Measurements from ENCODE around the gene RHBDF2. TPM values are rescaled to one million over a fixed set of nuclear protein-coding genes. Genes with fewer than 3 reads are reported as not detected.

Gene RHBDF2
- total RNA-seq, 1 donor from 2014 or later, result 0.79 TPM

GRCh38 chr17:76538941-76539570 is 37.8 kb upstream of the RHBDF2 start:
- peak overlapping the region; percentile 66 for H3K27ac Mint-ChIP-seq

GRCh38 chr17:76538281-76538931 is 37.2 kb upstream of the RHBDF2 start:
- Mint-ChIP-seq H3K4me1 (peaks cover 50% of the 10 kb centered on the region), H3K9me3 (no peaks in the 10 kb centered on the region), H3K36me3 (no peaks in the 10 kb centered on the region), H3K27me3 (ENCODE audit: insufficient read depth, low read depth) (peaks cover 32% of the 10 kb centered on the region), H3K4me3 (peak overlapping the region; percentile 82), H3K27ac (peak overlapping the region; percentile 66)
- Histone ChIP-seq H3K27me3 (peaks cover 63% of the 10 kb centered on the region), H3K36me3 (no peaks in the 10 kb centered on the region), H3K4me1 (peaks cover 24% of the 10 kb centered on the region), H3K9me3 (ENCODE audit: low read depth) (no peaks in the 10 kb centered on the region), H3K79me2 (ENCODE audit: low read depth) (no peaks in the 10 kb centered on the region), H3F3A (ENCODE audit: low read depth) (peaks cover 22% of the 10 kb centered on the region), H3K27ac (no peak overlapping the region), H3K9ac (no peak overlapping the region), H3K4me2 (peak overlapping the region; percentile 85), H4K20me1 (ENCODE audit: low read depth) (peaks cover 3% of the 10 kb centered on the region), H3K4me3 (peak overlapping the region; percentile 50), H2AFZ (replicated peaks) (peak overlapping the region; percentile 81)
- TF ChIP-seq EZH2 (IDR thresholded peaks at IDR 0.05), result peak; percentile 67
- TF ChIP-seq CTCF (IDR thresholded peaks at IDR 0.05), result no peak
- peak; percentile 80 for TF ChIP-seq EZH2phosphoT487 (IDR thresholded peaks at IDR 0.05)
- peak; percentile 64 for DNase-seq (ENCODE audit: low spot score)

More at GRCh38 chr17:76538941-76539570, 37.8 kb upstream of the RHBDF2 start:
- peaks cover 27% of the 10 kb centered on the region for H3F3A ChIP-seq (ENCODE audit: low read depth)
- H3K9ac ChIP-seq, result no peak overlapping the region
- Mint-ChIP-seq H3K4me1 (peaks cover 57% of the 10 kb centered on the region), H3K4me3 (peak overlapping the region; percentile 82), H3K9me3 (no peaks in the 10 kb centered on the region), H3K27me3 (ENCODE audit: insufficient read depth, low read depth) (peaks cover 34% of the 10 kb centered on the region), H3K36me3 (no peaks in the 10 kb centered on the region)
- H3K9me3 ChIP-seq (ENCODE audit: low read depth), result no peaks in the 10 kb centered on the region
- H3K36me3 ChIP-seq, result no peaks in the 10 kb centered on the region
- peak overlapping the region; percentile 85 for H3K4me2 ChIP-seq
- no peak for DNase-seq (ENCODE audit: low spot score)
- no peaks in the 10 kb centered on the region for H3K79me2 ChIP-seq (ENCODE audit: low read depth)
- peaks cover 30% of the 10 kb centered on the region for H3K4me1 ChIP-seq
- peaks cover 3% of the 10 kb centered on the region for H4K20me1 ChIP-seq (ENCODE audit: low read depth)
- no peak overlapping the region for H3K27ac ChIP-seq
- no peak overlapping the region for H2AFZ ChIP-seq (replicated peaks)
- no peak overlapping the region for H3K4me3 ChIP-seq
- H3K27me3 ChIP-seq, result peaks cover 67% of the 10 kb centered on the region
- TF ChIP-seq EZH2 (IDR thresholded peaks at IDR 0.05), result no peak
- TF ChIP-seq EZH2phosphoT487 (IDR thresholded peaks at IDR 0.05), result no peak
- no peak for TF ChIP-seq CTCF (IDR thresholded peaks at IDR 0.05)

GRCh38 chr17:76537578-76538280 is 36.5 kb upstream of the RHBDF2 start, which contains the start of gene CYGB:
CYGB (minus strand) TSS chr17:76537709; CDS start chr17:76537542, 167 bp downstream.
- Histone ChIP-seq H3K9ac (no peak within 1 kb of the TSS), H3K79me2 (ENCODE audit: low read depth) (no peaks in the 10 kb centered on the region), H3K36me3 (no peaks in the 10 kb centered on the region), H3K4me2 (peak within 1 kb of the TSS; percentile 85), H3K9me3 (ENCODE audit: low read depth) (no peaks in the 10 kb centered on the region), H3K27ac (no peak within 1 kb of the TSS), H3F3A (ENCODE audit: low read depth) (peaks cover 22% of the 10 kb centered on the region), H4K20me1 (ENCODE audit: low read depth) (peaks cover 3% of the 10 kb centered on the region), H3K27me3 (peaks cover 63% of the 10 kb centered on the region), H3K4me1 (peaks cover 19% of the 10 kb centered on the region), H2AFZ (replicated peaks) (peak within 1 kb of the TSS; percentile 81), H3K4me3 (peak within 1 kb of the TSS; percentile 50)
- H3K9me3 Mint-ChIP-seq, result no peaks in the 10 kb centered on the region
- no peak within 1 kb of the TSS for H3K27ac Mint-ChIP-seq
- no peak for TF ChIP-seq CTCF (IDR thresholded peaks at IDR 0.05)
- peak; percentile 44 for TF ChIP-seq EZH2phosphoT487 (IDR thresholded peaks at IDR 0.05)
- TF ChIP-seq EZH2 (IDR thresholded peaks at IDR 0.05), result peak; percentile 77
- H3K4me1 Mint-ChIP-seq, result peaks cover 49% of the 10 kb centered on the region
- DNase-seq (ENCODE audit: low spot score), result peak; percentile 70
- H3K4me3 Mint-ChIP-seq, result peak within 1 kb of the TSS; percentile 82
- H3K36me3 Mint-ChIP-seq, result no peaks in the 10 kb centered on the region
- H3K27me3 Mint-ChIP-seq (ENCODE audit: insufficient read depth, low read depth), result peaks cover 34% of the 10 kb centered on the region

Measured in neural progenitor cell (in vitro differentiated cells).